PC-3 (cell line): ENCODE data around the gene MUS81. TPM values are rescaled to one million over a fixed set of nuclear protein-coding genes. Genes with fewer than 3 reads are reported as not detected.

Experiments
- ATAC-seq: fragments of 200-7000 bp; cut with Tn5 transposase; 2 replicates; pipeline ENCODE4 v1.9.1; 2020; ENCODE audit warnings: mild to moderate bottlenecking, moderate library complexity
- BruUV-seq: library from RNA; stranded (reverse); fragments of 400-500 nt; replicated peaks from 2 replicates; lab custom pipeline; 2021; lab: Mats Ljungman, UMichigan
- CTCF ChIA-PET: fragments of 300-600 bp; sonication (Branson Sonifier 250); formaldehyde crosslinking; loops from one replicate; lab custom pipeline; 2022; ENCODE audit warnings: antibody characterized with exemption; lab: Charles Lee
- POLR2A ChIA-PET: fragments of 300-600 bp; sonication (Branson Sonifier 250); formaldehyde crosslinking; loops from one replicate; lab custom pipeline; 2022; ENCODE audit warnings: antibody characterized with exemption; ENCODE audit not compliant: unreplicated experiment; lab: Charles Lee
- DNase-seq: peaks from one replicate; pipeline ENCODE4 v3.0.0-alpha.2; 2015
- H2AFZ ChIP-seq: fragments of 300-600 bp; sonication (generic); 2 replicates; pipeline ENCODE4 v1.6.0; 2016; ENCODE audit warnings: antibody characterized with exemption, low read length
- H3F3A ChIP-seq: fragments of 300-600 bp; sonication (generic); one replicate; pipeline ENCODE4 v1.6.0; 2017; ENCODE audit warnings: antibody characterized with exemption, low read length, control low read depth, mild to moderate bottlenecking; ENCODE audit not compliant: unreplicated experiment
- H3K27ac ChIP-seq: fragments of 300-600 bp; sonication (generic); 2 replicates; pipeline ENCODE4 v1.5.1; 2016; ENCODE audit warnings: mild to moderate bottlenecking, low read length
- H3K27me3 ChIP-seq: fragments of 300-600 bp; sonication (generic); 2 replicates; pipeline ENCODE4 v1.6.1; 2016; ENCODE audit warnings: low read length, mixed read lengths
- H3K36me3 ChIP-seq: fragments of 300-600 bp; sonication (generic); 2 replicates; pipeline ENCODE4 v1.6.1; 2016; ENCODE audit warnings: low read depth, mixed run types, low read length, mixed read lengths
- H3K4me1 ChIP-seq: fragments of 300-600 bp; sonication (generic); 2 replicates; pipeline ENCODE4 v1.5.1; 2016; ENCODE audit warnings: low read length; ENCODE audit not compliant: insufficient read depth
- H3K4me2 ChIP-seq: fragments of 300-600 bp; sonication (generic); 2 replicates; pipeline ENCODE4 v1.6.0; 2016; ENCODE audit warnings: low read length
- H3K4me3 ChIP-seq: fragments of 300-600 bp; sonication (generic); 2 replicates; pipeline ENCODE4 v1.5.1; 2016; ENCODE audit warnings: mild to moderate bottlenecking, low read length, mixed read lengths
- H3K79me2 ChIP-seq: fragments of 300-600 bp; sonication (generic); 2 replicates; pipeline ENCODE4 v1.6.1; 2017; ENCODE audit warnings: low read length, mixed read lengths
- H3K9ac ChIP-seq: fragments of 300-600 bp; sonication (generic); 2 replicates; pipeline ENCODE4 v1.6.0; 2016; ENCODE audit warnings: mild to moderate bottlenecking, low read length
- H3K9me2 ChIP-seq: fragments of 300-600 bp; sonication (generic); replicated peaks from 2 replicates; pipeline ENCODE4 v1.6.1; 2016; ENCODE audit warnings: mixed run types, low read length, mixed read lengths
- H3K9me3 ChIP-seq: fragments of 300-600 bp; sonication (generic); 2 replicates; pipeline ENCODE4 v1.6.1; 2016; ENCODE audit warnings: low read length, mixed read lengths
- H4K20me1 ChIP-seq: fragments of 300-600 bp; sonication (generic); 2 replicates; pipeline ENCODE4 v1.6.1; 2016; ENCODE audit warnings: low read length, mixed read lengths
- CTCF ChIP-seq: fragments of 300-600 bp; sonication (generic); conservative IDR thresholded peaks from 2 replicates; pipeline ENCODE4 v1.5.1; 2017; ENCODE audit warnings: antibody characterized with exemption, low read depth, mild to moderate bottlenecking, low read length
- EZH2 ChIP-seq: fragments of 300-600 bp; sonication (generic); IDR thresholded peaks from one replicate; pipeline ENCODE4 v1.6.1; 2017; ENCODE audit warnings: antibody characterized with exemption, mild to moderate bottlenecking, low read length; ENCODE audit not compliant: unreplicated experiment
- EZH2phosphoT487 ChIP-seq: fragments of 300-600 bp; sonication (generic); IDR thresholded peaks from 2 replicates; pipeline ENCODE4 v1.6.1; 2018; ENCODE audit warnings: mild to moderate bottlenecking, antibody characterized with exemption, low read length, borderline replicate concordance
- intact Hi-C: fragments of 100-400 bp; cut with micrococcal nuclease; formaldehyde crosslinking; loops from 2 replicates; pipeline ENCODE4 v1.9.0; 2023
- total RNA-seq: library from RNA; depleted of rRNA; stranded (reverse); fragments of >200 nt; gene quantifications from 2 replicates; pipeline ENCODE4 v1.2.3, GENCODE V29; 2014

Gene MUS81
- total RNA-seq, 1 experiment from 2014 or later = 82.0 TPM

- no TSS peak for BruUV-seq
- peaks cover 57% of the 10 kb centered on the region for H3F3A ChIP-seq
- H3K27me3 ChIP-seq = no peaks in the 10 kb centered on the region
- DNase-seq = peak; percentile 21
- peak overlapping the region; percentile 96 for H3K27ac ChIP-seq
- no peak overlapping the region for H2AFZ ChIP-seq
- ATAC-seq = no peak
- no peaks in the 10 kb centered on the region for H3K9me2 ChIP-seq
- POLR2A ChIA-PET = interaction anchor here (0.5 to 0.8 kb wide), 3 partner anchors 15 to 83 kb away, joined by 3 read pairs; no protein-coding TSS in a partner anchor
- intact Hi-C loops = loop anchor here (2.0 kb wide), 1 partner anchor 16 kb away; no protein-coding TSS in a partner anchor
- no peaks in the 10 kb centered on the region for H3K9me3 ChIP-seq
- CTCF ChIA-PET = interaction anchor here (0.8 kb wide), 1 partner anchor 16 kb away, joined by 3 read pairs; no protein-coding TSS in a partner anchor
- H3K4me1 ChIP-seq = peaks cover 38% of the 10 kb centered on the region
- H3K79me2 ChIP-seq = peaks cover 77% of the 10 kb centered on the region
- H3K4me3 ChIP-seq = peak overlapping the region; percentile 78
- TF ChIP-seq CTCF = no peak
- no peak for TF ChIP-seq EZH2phosphoT487
- TF ChIP-seq EZH2 = no peak
- H3K4me2 ChIP-seq = peak overlapping the region; percentile 96
- peaks cover 64% of the 10 kb centered on the region for H4K20me1 ChIP-seq
- peak overlapping the region; percentile 98 for H3K9ac ChIP-seq
- peaks cover 64% of the 10 kb centered on the region for H3K36me3 ChIP-seq
These were observed 36.1 kb downstream of the MUS81 start for GRCh38 chr11:65896034-65896999.

GRCh38 chr11:65897020-65897471 is 36.8 kb downstream of the MUS81 start:
- peak overlapping the region; percentile 96 for H3K4me2 ChIP-seq
- peak overlapping the region; percentile 96 for H3K27ac ChIP-seq
- peaks cover 64% of the 10 kb centered on the region for H3K36me3 ChIP-seq
- no TSS peak for BruUV-seq
- no peaks in the 10 kb centered on the region for H3K9me2 ChIP-seq
- CTCF ChIA-PET = interaction anchor here (0.8 kb wide), 1 partner anchor 15 kb away, joined by 3 read pairs; no protein-coding TSS in a partner anchor
- peaks cover 64% of the 10 kb centered on the region for H4K20me1 ChIP-seq
- ATAC-seq (no peak), DNase-seq (peak; percentile 30)
- peaks cover 57% of the 10 kb centered on the region for H3F3A ChIP-seq
- intact Hi-C loops = loop anchor here (2.0 kb wide), 1 partner anchor 16 kb away; no protein-coding TSS in a partner anchor
- no peaks in the 10 kb centered on the region for H3K27me3 ChIP-seq
- H3K4me3 ChIP-seq = peak overlapping the region; percentile 78
- no peak overlapping the region for H2AFZ ChIP-seq
- no peaks in the 10 kb centered on the region for H3K9me3 ChIP-seq
- H3K9ac ChIP-seq = peak overlapping the region; percentile 98
- POLR2A ChIA-PET = interaction anchor here (0.5 to 0.8 kb wide), 2 partner anchors 14 to 19 kb away, joined by 3 read pairs; no protein-coding TSS in a partner anchor
- peaks cover 84% of the 10 kb centered on the region for H3K79me2 ChIP-seq
- H3K4me1 ChIP-seq = peaks cover 45% of the 10 kb centered on the region
- TF ChIP-seq EZH2phosphoT487 = no peak
- no peak for TF ChIP-seq CTCF
- TF ChIP-seq EZH2 = no peak
